HG03196 (cell line): ENCODE data around the gene PRDM15.
"Not testable (repeated sequence)": the region's sequence is repeated elsewhere in the genome, so short reads cannot be mapped to it uniquely, and the experiment has no call there.

Source experiments
- ATAC-seq: cut with Tn5 transposase; IDR thresholded peaks from one replicate; pipeline ENCODE4 v1.9.1; 2021; ENCODE audit not compliant: unreplicated experiment

PRDM15 gene

DNA sequence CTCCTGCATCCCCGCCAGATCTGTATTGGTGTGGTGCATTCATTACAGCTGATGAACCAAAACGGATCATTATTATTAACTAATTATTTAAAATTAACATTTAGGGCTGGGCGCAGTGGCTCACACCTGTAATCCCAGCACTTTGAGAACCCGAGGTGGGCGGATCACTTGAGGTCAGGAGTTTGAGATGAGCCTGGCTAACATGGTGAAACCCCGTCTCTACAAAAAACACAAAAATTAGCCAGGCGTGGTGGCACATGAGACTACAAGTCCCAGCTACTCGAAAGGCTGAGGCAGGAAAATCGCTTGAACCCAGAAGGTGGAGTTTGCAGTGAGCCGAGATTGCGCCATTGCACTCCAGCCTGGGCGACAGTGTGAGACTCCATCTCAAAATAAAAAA lies 93.9 kb downstream of the PRDM15 start:
- not testable (repeated sequence) for ATAC-seq

DNA sequence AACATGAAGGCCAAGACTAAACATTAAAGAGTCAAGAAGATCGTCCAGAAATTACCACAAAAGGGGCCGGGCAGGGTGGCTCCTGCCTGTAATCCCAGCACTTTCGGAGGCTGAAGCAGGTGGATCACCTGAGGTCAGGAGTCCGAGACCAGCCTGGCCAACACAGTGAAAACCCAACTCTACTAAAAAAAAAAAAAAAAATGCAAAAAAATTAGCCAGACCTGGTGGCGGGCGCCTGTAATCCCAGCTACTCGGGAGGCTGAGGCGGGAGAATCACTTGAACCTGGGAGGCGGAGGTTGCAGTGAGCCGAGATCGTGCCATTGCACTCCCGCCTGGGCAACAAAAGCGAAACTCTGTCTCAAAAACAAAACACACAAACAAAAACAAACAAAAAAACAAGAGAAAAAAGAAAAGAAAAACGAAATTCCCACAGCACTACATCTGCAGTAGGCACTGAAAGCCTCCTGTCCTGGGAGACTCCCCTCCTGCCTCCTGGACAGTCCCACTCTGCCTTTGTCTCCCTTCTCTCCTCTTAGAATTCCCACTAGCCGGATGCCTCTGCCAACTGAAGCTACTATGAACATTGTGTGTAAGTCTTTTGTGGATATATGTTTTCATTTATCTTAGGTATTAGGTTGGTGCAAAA lies 94.6 kb downstream of the PRDM15 start:
- no peak for ATAC-seq

DNA sequence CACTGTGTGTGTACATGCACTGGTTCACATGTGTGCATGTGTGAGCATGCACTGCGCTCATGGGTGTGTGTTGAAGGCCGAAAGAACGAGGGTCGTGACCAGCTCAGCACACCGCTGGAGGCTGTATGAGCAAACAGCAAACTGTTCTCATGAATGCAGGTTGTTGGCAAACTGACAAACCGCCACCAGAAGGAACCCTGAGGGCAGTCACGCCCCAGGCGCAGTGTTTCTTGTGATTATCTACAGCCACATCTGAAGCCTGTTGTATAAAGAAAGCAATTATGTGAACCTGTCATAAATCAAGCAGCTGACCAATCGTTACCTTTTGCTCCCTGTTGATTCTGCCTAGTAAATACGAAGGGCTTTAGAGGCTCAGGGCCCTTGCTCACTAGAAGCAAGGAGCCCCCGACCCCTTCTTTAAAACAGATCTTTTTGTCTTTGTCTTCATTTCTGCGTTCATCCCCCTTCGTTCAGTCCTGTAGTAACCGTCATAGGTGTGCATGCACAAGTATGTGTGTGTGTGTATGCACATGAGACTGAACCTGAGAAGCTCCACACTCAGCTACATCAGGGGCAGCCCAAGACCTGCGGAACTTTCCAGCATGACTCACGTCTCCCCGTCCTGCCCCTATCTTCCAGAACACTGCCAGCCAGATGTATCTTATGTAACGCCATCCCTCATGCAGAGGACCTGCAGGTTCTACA lies 95.5 kb downstream of the PRDM15 start:
- ATAC-seq: no peak

DNA sequence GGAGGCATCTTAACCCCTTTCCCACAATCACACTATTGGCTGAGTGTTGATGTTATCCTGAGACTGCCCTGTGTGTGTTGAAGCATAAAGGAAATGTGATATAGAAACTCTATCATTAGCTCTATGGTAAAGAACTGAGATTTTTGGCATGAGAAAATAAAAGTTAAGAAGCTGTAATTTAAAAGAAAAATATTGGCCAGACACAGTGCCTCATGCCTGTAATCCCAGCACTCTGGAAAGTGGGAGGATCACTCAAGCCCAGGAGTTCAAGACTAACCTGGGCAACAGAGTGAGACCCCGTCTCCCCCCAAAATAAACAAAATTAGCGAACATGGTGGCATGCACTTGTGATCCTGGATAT lies 98.1 kb downstream of the PRDM15 start:
- ATAC-seq: no peak

DNA sequence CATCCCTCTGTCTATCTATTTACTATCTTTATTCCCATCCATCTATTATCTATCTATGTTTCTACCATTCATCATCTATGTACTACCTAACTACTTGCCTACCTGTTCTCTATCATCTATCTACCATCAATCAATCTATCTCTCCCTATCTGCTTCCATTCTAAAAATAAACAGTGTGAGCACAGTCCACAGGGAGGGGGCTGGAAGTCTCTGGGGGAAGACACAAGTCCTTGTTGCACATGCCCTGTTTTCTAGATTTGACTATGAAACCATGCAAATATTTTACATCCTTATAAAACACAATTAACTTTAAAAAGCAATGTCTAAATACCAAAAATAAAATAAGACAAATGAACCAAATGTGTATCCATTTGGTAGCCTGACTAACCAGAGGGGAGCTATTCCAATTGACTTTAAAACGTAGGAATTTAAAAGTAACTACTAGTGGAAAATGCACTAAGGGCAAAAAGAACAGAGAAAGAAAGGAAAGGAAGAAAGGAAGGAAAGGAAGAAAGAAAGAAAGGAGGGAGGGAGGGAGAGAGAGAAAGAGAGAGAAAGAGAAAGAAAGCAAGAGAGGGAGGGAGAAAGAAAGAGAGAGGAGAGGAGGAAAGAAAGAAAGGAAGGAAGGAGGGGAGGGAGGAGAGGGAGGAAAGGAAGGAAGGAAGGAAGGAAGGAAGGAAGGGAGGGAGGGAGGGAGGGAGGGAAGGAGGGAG lies 98.7 kb downstream of the PRDM15 start:
- no peak for ATAC-seq

DNA sequence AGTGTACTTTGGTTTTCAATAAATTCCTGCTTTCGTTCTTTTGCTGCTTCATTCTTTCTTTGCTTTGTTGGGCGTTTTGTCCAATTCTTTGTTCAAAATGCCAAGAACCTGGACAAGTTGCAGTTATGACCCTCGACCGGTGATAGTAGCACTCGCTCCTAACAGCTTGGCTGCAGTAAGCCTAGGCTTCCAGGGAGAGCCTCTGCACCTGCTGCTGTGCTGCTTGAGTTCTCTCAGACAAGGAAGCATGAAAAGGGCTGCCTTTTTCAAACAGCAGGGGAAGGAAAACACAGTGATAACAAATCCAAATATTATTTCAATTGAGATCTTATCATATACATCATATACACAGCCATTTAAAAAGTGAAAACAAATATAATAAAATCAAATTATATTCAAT lies 99.5 kb downstream of the PRDM15 start:
- ATAC-seq: no peak

DNA sequence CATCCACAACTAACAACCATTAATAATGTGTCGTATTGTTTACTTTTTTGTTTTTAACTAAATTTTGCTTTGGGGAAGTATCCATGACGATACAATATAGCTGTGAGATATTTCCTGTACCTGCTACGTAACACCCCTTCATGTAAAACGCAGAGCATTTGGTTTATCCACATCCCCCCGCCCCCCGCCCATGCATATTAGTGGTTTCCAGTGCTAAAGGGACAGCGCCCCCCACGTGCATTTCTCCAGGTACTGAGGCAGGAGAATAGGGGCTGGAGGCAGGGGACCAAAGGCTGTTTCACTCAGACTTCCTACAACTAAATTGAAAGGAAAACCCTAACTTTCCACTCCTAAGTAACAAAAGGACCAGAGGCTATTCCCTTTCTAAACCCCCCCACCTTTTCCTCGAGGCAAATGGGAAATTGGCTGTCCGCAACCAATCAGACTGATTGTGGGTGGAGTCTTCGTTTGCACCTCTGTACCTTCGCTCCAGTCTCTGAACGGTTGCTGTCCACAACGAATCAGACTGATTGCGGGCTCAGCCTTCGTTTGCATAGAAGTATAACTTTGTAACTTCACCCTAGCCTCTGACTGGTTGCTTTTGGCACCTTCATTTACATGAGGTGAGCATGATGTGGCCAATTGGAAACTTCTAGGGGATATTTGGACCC lies 100.1 kb downstream of the PRDM15 start:
- no peak for ATAC-seq

DNA sequence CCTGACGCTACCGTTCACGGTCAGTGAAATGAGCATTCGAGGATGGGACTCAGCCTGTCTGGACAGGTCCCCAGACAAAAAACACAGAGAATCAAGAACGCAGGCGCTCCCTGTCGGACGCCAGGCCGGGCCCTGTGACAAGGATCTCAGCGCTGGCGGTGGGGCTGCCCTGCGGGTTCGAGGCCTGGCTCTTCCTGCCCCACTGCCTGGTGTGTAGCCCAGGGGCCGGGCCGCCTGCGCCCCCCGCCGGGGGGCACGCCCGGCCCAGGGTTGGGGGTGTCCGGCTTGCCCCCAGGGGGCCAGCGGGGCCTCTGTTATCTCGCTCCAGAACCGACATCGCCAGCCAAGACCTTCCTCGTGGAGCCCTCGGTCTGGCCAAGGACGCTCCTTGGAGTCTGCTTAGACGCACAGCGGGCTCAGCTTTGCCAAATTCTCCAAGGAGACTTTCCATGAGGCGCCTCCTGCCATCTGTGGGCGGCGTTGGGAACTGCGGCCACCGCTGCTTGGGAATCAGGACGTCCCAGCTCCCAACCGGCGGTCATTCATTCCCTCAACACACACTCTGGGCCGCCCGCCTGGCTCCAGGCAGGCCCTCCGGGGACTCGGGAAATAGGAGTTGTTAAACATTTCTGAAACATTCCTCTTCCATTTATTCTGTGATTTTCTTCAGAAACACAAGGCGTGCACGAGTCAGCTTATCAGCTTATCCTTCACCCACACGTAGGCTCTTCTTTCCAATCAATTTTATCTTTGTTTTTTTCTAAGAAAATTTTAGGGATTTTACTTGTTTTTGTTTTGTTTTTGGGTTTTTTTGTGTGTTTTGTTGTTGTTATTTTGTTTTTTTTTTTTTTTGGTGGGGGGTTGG lies 101.0 kb downstream of the PRDM15 start:
- ATAC-seq: no peak

DNA sequence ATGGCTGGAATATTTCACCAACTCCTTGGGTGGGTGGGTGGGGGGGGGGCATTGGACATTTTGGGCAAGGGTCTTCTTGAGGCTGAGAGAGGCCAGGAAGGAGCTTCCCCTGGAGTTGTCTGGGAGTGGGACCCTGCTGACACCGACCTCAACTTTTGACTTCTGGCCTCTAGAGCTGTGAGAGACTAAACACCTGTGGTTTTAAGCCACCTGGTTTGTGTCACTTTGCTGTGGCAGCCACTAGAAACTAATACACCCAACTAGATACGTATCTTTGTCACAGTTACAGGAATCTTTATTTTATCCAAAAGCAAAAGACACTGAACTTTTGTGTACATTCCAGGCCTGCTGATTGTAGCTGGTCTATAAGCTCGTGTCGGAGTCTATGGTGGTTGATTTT lies 102.4 kb downstream of the PRDM15 start:
- no peak for ATAC-seq

DNA sequence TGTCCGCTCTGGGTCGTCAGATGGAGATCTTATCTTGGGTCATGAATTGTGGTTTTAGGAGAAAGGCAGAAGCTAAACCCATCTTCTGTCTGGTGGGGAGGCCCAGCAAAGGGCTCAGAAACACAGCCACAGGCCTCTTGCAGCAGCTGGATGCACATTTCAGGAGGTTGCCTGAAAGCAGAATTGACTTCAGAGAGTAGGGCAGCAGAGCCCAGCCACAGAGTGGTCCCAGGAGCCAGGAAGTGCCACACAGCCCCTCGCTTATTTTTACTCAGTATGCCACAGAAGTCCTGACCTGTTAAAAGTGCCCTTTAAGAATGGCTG lies 104.0 kb downstream of the PRDM15 start:
- no peak for ATAC-seq

DNA sequence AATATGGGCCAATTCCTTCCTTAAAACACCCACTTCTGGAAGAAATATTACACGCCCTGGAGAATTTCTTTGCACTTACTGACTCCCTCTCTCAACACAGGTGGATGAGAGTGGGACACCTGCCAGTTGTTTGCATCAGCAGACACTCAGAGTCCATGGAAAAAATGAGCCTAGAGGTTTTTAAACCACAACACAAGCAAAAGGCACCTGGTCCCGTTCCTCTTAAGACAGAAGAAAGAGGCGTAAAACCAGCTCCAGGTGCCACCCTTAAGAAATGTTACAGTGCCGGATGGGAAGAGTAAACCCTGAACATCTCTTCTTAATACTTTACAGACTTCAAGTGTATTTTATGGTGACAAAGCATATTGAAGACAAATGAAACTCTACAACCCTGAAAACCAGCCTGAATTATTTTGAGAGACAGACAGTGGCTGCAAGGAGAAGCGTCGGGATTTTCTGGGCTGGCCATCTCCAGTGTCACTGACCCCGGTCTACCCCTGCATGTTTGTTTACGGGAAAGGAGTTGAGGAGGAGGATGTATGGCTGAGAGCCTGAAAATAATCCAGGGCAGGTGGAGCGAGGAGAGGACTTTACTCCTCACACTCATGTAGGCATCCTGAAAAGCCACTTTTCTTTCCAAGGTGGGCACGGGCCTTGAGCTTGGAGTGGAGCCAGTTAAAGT lies 104.5 kb downstream of the PRDM15 start:
- ATAC-seq: no peak

DNA sequence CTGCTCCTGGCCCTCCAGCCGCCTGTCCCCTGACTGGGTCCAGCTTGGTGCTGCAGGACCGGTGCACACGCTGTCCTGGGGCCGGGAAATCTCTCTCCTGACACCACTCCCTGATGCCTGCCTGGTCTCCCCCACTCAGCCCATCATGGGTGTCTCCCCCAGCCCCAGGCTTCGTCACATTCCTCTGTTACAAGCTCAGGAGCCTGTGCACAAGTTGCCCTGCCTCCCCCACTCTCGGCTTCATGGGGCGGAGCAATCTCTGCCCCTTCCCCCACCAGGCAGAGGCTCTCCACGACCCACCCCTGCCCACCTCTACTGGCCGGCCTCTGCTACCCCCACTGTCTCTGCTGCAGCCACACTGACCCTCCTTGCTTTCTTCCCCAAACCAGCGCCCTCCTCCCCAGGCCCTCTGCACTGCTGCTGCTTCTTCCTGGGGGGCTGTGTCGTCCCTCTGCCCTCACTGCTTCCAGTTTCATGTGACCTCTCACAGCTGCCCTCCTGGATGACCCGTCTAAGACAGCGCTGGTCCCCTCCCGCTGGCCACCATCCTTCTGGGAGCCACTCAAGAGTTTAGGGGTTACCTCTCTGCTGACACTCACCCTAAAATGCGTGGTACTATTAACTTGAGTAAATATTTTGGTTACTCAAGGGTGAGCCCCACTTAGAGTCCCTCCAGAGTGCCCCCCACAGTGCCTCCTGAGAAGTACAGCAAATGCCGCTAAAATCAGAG lies 106.6 kb downstream of the PRDM15 start:
- ATAC-seq: no peak

DNA sequence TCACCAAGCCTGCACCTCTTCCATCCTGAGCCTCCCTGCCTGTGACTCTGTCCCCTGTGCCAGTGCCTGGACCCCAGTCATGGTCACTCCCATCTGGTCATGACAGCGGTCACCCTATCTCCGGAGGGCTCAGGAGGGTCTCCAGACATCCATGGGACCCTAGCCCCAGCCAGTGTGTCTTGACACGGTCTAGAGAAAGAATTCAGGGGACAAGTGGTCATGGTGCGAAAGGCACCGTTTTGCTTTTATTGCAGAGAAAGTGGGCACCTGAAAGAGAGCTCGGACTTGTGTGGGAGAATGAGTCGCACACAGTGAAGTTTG lies 107.6 kb downstream of the PRDM15 start:
- ATAC-seq: no peak

DNA sequence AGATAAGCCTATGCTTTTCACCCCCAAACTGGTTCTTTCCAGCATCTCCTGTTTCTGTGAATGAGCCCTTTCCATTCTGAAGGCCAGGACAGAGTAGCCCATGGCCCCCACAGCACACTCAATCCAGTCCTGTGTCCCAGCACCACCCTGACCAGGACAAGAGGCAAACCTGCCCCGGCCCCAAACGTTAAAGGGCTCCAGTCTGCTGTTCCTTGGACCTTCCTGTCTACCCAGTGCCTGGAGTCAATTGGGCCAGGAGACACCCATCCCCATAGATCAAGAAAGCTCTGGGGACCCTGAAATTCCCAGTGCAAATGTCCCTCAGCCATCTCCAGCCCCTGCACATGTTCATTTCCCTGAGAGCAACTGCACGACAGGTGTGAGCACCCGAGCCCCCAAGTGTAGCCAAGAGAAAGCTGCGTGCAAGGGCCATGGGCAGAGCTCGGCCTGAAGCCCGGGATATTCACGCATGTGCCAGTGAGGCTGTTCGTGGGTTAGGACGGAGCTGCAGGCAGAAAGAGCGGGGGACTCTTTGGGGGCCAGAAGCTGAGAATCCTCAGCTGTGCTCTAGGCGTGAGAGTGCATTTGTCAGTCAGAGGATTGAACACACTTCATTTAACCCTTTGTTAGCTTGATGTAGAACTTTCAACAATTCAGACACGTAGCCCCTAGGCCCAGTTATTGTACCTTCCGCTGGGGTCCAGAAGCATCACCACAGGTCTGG lies 108.1 kb downstream of the PRDM15 start:
- no peak for ATAC-seq

DNA sequence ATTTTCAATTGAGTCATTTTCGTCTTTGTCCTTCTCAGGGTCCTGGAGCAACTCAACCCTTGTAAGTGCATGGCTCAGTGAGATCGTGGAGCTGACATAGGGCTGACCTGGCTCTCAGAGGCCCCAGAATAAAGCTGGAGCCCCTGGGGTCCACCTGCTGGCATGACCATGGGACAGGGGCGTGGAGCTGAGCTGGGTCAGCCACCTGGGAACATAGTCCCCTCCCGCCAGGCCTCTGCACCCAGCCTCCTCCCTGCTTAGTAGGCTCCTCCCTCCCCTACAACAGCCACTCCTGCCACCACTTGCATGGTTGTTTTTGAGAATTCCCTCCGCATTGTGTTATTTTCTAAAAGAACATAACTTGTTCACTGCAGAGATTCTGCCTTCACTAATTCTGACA lies 109.2 kb downstream of the PRDM15 start:
- no peak for ATAC-seq

DNA sequence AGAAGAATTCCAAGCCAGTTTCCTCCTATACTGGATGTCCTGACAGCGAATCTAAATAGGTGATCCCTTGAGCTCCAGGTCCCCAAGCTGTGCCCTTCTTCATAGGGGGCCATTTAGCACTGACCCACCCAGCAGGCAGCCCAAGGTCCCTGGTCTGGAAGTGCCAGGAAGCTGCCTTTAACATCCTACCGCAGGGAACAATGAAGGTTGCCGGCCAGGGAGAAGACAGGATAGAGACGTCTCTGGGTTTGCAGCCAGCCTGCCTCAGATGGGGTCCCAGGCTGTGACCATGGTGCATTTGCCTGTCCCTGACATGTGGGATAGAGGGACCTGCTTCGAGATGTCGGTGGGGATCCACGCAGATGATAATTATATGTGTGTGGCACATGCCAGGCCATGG lies 109.6 kb downstream of the PRDM15 start:
- ATAC-seq: no peak

DNA sequence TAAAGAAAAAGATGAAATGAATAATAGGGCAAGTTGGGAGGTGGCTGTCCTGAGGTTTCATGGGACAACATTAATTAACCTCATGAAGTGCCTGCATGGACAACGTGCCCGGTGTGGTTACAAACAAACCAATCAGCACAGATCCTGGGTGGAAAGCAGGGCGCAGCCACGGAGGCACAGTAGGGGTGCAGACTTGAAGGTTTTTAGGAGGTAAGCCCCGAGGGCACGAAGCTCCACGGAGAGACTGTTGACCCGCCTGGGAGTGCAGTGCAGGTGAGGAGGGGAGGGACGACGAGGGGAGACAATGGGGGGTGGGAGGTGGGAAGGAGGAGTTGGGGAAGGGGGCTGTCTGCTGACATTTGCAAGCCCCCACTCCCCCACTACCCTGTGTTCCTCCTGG lies 110.0 kb downstream of the PRDM15 start:
- no peak for ATAC-seq

DNA sequence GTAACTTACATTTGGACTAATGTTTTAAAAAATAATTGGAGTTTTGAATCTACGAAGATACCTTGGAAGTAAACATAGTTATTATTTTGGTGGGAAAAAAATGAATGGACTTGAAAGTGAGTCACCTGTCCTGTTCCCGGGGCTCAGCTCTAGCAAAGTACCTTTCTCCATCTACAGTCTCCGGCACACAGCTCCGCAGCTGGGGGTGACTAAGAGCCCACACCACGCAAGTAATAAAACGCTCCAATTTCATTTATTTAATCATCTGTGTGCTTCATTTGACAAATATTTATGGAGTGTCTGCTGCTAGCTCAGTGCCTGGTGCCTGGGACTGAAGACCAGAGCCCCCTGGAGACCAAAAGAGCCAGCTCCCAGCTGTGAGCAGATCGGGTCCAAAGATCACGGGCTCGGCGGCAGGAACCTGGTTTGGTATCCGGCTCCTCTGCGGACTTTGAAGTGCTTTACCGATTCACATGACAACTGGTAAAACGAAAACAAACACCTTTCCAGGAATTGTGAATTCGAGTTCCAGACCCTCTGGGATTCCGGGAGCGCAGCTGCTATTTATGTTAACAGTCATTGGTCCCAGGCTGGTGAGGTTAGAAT lies 110.6 kb downstream of the PRDM15 start:
- no peak for ATAC-seq
